Astrocyte of the cerebellum (primary cell): ENCODE measurements around the gene ACADSB.

Experiments used
- DNase-seq: peaks from one replicate; pipeline ENCODE4 v3.0.0-alpha.2; 2011; ENCODE audit warnings: low read depth
- H3K4me3 ChIP-seq: 2 replicates; pipeline ENCODE4 v1.5.1; 2011; ENCODE audit warnings: mild to moderate bottlenecking, low read depth, low read length, moderate library complexity
- in situ Hi-C: cut with HindIII; loops from 2 replicates; pipeline ENCODE4 v1.10.0; 2017; ENCODE audit warnings: low sequenced_read_pairs
- TF ChIP-seq, protein P1 (sequence below): IDR thresholded peaks from 2 replicates; pipeline ENCODE4 v1.5.1; 2012; ENCODE audit warnings: low read length, low read depth, moderate library complexity, mild to moderate bottlenecking; ENCODE audit errors: missing control alignments

ACADSB gene

DNA sequence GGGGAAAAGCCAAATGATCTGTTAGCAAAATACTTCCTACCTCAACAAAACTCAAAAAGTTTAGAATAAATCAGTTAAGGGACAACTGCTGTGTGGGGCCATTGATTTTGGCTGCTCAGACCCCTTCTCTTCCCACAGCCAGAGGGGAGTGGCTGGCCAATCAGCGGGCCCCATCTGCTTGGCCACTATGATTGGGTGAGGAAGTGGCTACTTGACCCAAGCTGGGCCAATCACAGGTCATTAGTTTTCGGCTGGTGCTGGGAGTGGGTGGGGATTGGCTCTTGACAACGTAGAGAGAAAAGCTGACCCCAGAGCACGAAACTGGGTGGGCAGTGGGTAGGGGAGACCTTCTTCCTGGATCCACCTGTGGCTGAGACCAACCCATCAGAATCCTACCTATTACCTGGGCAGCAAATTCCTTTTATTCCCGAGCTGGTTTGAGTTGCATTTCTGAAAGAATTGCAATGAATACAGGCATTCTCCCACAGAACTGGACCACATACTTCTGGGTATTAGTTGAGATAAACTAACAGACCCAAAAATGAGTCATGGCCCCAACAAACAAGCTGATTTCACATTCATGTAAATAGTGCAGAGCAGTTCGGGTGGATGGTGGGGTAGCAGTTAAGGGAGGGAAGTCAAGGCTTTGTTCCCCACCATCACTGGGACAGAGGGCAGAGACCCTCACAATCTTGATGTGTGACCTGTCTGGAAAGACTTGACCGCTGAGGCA lies 91.4 kb downstream of the ACADSB start:
- in situ Hi-C loops = no loop called here
- no peak overlapping the region for H3K4me3 ChIP-seq
- DNase-seq = no peak
- TF ChIP-seq, protein P1, sequence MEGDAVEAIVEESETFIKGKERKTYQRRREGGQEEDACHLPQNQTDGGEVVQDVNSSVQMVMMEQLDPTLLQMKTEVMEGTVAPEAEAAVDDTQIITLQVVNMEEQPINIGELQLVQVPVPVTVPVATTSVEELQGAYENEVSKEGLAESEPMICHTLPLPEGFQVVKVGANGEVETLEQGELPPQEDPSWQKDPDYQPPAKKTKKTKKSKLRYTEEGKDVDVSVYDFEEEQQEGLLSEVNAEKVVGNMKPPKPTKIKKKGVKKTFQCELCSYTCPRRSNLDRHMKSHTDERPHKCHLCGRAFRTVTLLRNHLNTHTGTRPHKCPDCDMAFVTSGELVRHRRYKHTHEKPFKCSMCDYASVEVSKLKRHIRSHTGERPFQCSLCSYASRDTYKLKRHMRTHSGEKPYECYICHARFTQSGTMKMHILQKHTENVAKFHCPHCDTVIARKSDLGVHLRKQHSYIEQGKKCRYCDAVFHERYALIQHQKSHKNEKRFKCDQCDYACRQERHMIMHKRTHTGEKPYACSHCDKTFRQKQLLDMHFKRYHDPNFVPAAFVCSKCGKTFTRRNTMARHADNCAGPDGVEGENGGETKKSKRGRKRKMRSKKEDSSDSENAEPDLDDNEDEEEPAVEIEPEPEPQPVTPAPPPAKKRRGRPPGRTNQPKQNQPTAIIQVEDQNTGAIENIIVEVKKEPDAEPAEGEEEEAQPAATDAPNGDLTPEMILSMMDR = no peak

DNA sequence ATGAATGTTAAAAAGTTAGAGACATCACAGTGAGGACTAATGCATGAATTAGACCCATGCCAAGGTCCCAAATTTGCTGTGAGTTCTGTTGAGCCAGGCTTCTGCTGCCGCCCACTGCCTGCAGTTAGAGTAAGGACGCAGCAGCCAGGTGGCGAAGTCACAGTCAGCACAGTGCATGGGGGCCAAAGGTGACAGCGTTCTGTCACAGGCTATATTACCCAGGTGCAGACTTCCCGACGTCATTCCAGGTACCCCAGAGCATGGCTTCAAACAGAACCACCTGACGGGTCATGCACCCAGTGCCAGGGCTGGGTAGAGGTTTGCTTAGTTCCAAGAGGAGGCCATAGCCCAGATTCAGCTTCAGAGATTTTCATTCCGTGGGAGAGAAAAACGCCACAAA lies 93.1 kb downstream of the ACADSB start:
- no peak for DNase-seq
- in situ Hi-C loops = no loop called here
- no peak overlapping the region for H3K4me3 ChIP-seq
- TF ChIP-seq, protein P1 = no peak

DNA sequence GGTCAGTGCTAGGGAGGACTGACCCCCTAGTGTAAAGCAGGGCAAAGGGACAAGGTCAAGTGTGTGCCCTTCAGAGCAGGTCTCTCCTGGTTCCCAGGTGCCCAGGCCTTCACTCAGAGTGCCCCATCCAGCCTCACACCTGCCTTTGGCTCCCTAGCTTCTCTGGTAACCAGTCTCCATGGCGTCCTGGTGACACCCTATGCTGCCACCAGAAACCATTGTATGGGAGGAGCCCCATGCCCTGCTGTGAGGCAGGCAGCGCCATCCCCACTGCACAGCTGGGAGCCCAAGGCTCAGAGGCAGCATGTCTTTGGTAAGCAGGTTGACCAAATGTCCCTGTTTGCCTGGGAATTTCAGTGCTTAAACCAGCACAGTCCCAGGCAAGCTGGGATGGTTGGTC lies 93.9 kb downstream of the ACADSB start:
- DNase-seq = no peak
- H3K4me3 ChIP-seq = no peak overlapping the region
- in situ Hi-C loops = no loop called here
- TF ChIP-seq, protein P1 = no peak

DNA sequence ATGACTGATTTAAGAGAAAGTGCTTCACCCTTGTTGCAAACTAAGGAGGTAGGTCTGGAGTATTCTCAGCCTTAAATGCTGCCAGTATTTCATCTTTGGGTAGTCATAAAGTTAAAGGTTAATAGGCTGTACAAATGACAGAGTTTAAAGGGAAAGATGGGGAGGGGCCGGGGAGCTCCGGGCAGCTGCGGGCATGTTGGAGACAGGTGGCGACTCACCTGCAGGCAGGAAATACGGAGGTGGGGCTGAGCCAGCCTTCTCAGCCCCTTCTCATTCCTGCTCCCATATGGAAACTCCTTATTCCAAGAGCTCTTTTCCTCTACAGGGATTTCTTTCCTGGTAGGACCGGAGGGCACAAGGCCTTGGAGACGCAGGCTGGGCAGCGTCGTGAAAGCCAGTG lies 95.1 kb downstream of the ACADSB start:
- TF ChIP-seq, protein P1 = no peak
- in situ Hi-C loops = no loop called here
- DNase-seq = no peak
- no peak overlapping the region for H3K4me3 ChIP-seq
